Gastrocnemius medialis (tissue), 4 donors: ENCODE results near the gene CXCL3. TPM values are rescaled to one million over a fixed set of nuclear protein-coding genes. Genes with fewer than 3 reads are reported as not detected.

Source experiments
- ATAC-seq, 2 donors: fragments of 150-250 bp; one replicate each; pipeline ENCODE4 v1.9.1; 2016
- DNase-seq, 2 donors: peaks; one replicate each; pipeline ENCODE4 v3.0.0-alpha.2; 2019
- H3K27ac ChIP-seq, 4 donors: fragments of 200-600 bp; sonication (generic); 1 replicate in 1 of 4; 2 replicates in 3 of 4; pipeline ENCODE4 v1.5.1; 2016 to 2018; ENCODE audit warnings: mild to moderate bottlenecking in 2 of 4, moderate library complexity in 1 of 4
- H3K27me3 ChIP-seq, 3 donors: fragments of 200-600 bp; sonication (generic) in 2 of 3; 1 replicate in 1 of 3; 2 replicates in 2 of 3; pipeline versions ENCODE4 v1.5.1 to v1.6.0; 2016 to 2019; ENCODE audit warnings: mild to moderate bottlenecking in 1 of 3, moderate library complexity in 1 of 3
- H3K36me3 ChIP-seq, 2 donors: fragments of 200-600 bp; sonication (generic) in 1 of 2; one replicate each; pipeline ENCODE4 v1.5.1; 2017 to 2018
- H3K4me1 ChIP-seq, 2 donors: fragments of 200-600 bp; sonication (generic) in 1 of 2; one replicate each; pipeline ENCODE4 v1.5.1; 2016 to 2017; ENCODE audit warnings: mild to moderate bottlenecking in 2 of 2
- H3K4me3 ChIP-seq, 4 donors: fragments of 200-600 bp; sonication (generic) in 3 of 4; 1 replicate in 1 of 4; 2 replicates in 3 of 4; pipeline ENCODE4 v1.5.1; 2016 to 2019; ENCODE audit warnings: mild to moderate bottlenecking in 2 of 4
- H3K9me3 ChIP-seq, 3 donors: fragments of 200-600 bp; sonication (generic) in 2 of 3; 1 replicate in 1 of 3; 2 replicates in 2 of 3; pipeline ENCODE4 v1.5.1; 2016 to 2019
- CTCF ChIP-seq, 5 experiments: fragments of 450-650 bp in 3 of 5; fragments of 200-600 bp in 2 of 5; sonication (generic) in 2 of 5; IDR thresholded peaks in 4 of 5; conservative IDR thresholded peaks in 1 of 5; 1 replicate in 4 of 5; 2 replicates in 1 of 5; pipeline ENCODE4 v1.5.1; 2016 to 2019; ENCODE audit warnings: antibody characterized with exemption in 5 of 5, mild to moderate bottlenecking in 3 of 5, moderate library complexity in 3 of 5
- POLR2A ChIP-seq, 2 donors: fragments of 450-650 bp; IDR thresholded peaks; one replicate each; pipeline ENCODE4 v1.6.1; 2017; ENCODE audit warnings: antibody characterized with exemption in 2 of 2, mild to moderate bottlenecking in 2 of 2, moderate library complexity in 2 of 2
- in situ Hi-C, 4 donors: fragments of 200-750 bp; cut with MboI; loops; one replicate each; pipeline versions ENCODE4 v1.15.0 to v1.8.0; 2017; ENCODE audit warnings: low sequenced_read_pairs in 4 of 4
- intact Hi-C: fragments of 100-400 bp; cut with DNase I; formaldehyde crosslinking; loops from one replicate; pipeline ENCODE4 v1.15.1; 2023; ENCODE audit warnings: low total_unique reads
- total RNA-seq, 4 donors: library from RNA; depleted of rRNA; stranded (reverse); fragments of >200 nt; gene quantifications; one replicate each; pipeline versions ENCODE4 v1.1.0 to v1.2.3, GENCODE V29; 2016

CXCL3 gene
- total RNA-seq, 4 donors from 2014 or later = 0.84 TPM; not detected in 3

DNA sequence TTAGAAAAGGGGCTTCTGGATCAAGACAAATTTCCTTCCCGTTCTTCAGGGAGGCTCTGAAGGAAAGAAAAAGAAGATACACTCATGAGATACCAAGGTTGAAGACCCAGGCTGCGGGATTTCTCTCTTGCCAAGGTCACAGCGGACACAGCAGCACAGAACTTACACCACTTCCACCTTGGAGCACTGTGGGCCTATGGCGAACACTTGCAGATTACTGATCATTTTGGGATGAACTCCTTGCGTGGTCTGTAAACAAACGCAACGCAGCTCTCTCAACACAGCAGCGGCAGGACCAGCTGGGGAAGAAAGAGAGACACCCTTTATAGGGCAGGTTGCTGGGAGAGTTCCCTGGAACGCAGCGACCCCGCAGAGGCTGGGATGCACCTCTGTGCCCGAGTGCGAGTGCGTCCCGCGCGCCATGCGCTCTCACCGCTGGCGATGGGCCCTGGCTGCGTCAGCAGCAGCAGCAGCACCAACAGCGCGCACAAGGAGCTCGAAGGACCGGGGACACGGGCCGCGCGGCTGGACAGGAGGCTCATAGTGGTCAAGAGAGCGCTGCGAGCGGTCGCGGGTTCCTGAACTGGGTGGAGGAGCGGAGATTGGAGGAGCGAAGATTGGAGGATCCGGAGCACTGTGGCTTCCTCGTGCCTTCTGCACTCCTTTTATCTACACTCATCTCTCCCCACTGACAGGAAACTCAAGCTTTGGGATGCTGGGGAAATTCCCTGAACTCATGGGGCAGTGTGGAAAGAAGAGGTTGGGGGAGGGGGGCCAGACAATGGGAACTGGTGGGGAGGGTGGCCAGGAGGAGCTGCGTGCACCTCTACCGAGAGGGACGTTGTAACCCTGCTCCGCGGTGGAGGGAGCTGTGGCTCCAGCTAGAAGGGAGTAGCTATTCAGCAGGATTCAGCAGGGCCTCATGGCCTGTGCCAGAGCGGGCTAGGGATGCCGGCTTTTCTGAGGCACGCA, 40.2 kb downstream of the CXCL3 start, which contains the start of gene CXCL5:
CXCL5 (minus strand) TSS at position 638 of the 972 bp plus-strand sequence; CDS start at position 542, 96 bp downstream.
- H3K27me3 ChIP-seq = peaks cover 0 to 5% (median 0%) of the 10 kb centered on the region in 3 donors
- in situ Hi-C loops (no loop called here), intact Hi-C loops (no loop called here)
- no peak for DNase-seq
- no peak for ATAC-seq
- H3K4me3 ChIP-seq = peak within 1 kb of the TSS in 3 of 4 donors; percentile 33 to 43 (median 34)
- no peaks in the 10 kb centered on the region for H3K9me3 ChIP-seq
- TF ChIP-seq POLR2A (IDR thresholded peaks at IDR 0.05) (no peak), CTCF (IDR thresholded peaks at IDR 0.05 in 4 of 5, conservative IDR thresholded peaks at IDR 0.05 in 1 of 5) (no peak)
- H3K36me3 ChIP-seq = no peaks in the 10 kb centered on the region
- H3K27ac ChIP-seq = no peak within 1 kb of the TSS
- H3K4me1 ChIP-seq = no peaks in the 10 kb centered on the region

DNA sequence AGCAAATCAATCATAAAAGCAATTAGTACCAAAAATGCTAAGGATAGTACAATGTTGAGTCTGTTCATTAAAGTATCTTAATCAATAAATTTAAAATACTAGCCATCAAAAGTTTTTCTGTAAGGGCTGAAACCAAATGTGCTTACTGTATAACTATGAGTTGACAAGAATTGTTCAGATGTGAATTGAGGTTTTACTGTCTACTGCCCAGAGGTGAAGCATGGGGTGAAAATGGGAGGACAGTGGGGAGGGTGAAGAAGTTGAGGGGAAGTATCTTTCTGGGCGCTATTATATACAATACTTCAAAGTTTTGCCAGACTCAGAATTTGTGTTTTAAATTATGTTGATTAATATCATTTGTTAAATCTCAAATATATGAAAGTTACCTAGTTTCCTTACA, 46.4 kb downstream of the CXCL3 start:
- ATAC-seq (no peak), DNase-seq (no peak)
- H3K36me3 ChIP-seq = no peaks in the 10 kb centered on the region
- no peaks in the 10 kb centered on the region for H3K9me3 ChIP-seq
- in situ Hi-C loops (no loop called here), intact Hi-C loops (no loop called here)
- TF ChIP-seq CTCF (IDR thresholded peaks at IDR 0.05 in 4 of 5, conservative IDR thresholded peaks at IDR 0.05 in 1 of 5) = no peak
- H3K27me3 ChIP-seq = peaks cover 0 to 5% (median 0%) of the 10 kb centered on the region in 3 donors
- no peak overlapping the region for H3K27ac ChIP-seq
- no peak overlapping the region for H3K4me3 ChIP-seq
- no peaks in the 10 kb centered on the region for H3K4me1 ChIP-seq

- no peak for DNase-seq
- no peaks in the 10 kb centered on the region for H3K9me3 ChIP-seq
- no peak overlapping the region for H3K4me3 ChIP-seq
- ATAC-seq = no peak
- intact Hi-C loops (no loop called here), in situ Hi-C loops (no loop called here)
- no peaks in the 10 kb centered on the region for H3K36me3 ChIP-seq
- no peaks in the 10 kb centered on the region for H3K4me1 ChIP-seq
- no peak overlapping the region for H3K27ac ChIP-seq
- TF ChIP-seq POLR2A (IDR thresholded peaks at IDR 0.05) (no peak), CTCF (IDR thresholded peaks at IDR 0.05 in 4 of 5, conservative IDR thresholded peaks at IDR 0.05 in 1 of 5) (no peak)
- H3K27me3 ChIP-seq = peaks cover 0 to 5% (median 0%) of the 10 kb centered on the region in 3 donors
Measured at GRCh38 chr4:73991742-73992000, 46.8 kb downstream of the CXCL3 start.

- in situ Hi-C loops (no loop called here), intact Hi-C loops (no loop called here)
- DNase-seq = no peak
- H3K36me3 ChIP-seq = no peaks in the 10 kb centered on the region
- H3K4me1 ChIP-seq = no peaks in the 10 kb centered on the region
- no peak overlapping the region for H3K4me3 ChIP-seq
- ATAC-seq = no peak
- H3K27ac ChIP-seq = no peak overlapping the region
- no peaks in the 10 kb centered on the region for H3K9me3 ChIP-seq
- no peak for TF ChIP-seq CTCF (IDR thresholded peaks at IDR 0.05 in 4 of 5, conservative IDR thresholded peaks at IDR 0.05 in 1 of 5)
- TF ChIP-seq POLR2A (IDR thresholded peaks at IDR 0.05) = no peak
- peaks cover 0 to 2% (median 0%) of the 10 kb centered on the region in 3 donors for H3K27me3 ChIP-seq
Measured at GRCh38 chr4:73990988-73991741, 47.3 kb downstream of the CXCL3 start.
